NCI-H1694 (cell line): ENCODE results near the gene MIB2.
"Not testable (repeated sequence)": the region's sequence is repeated elsewhere in the genome, so short reads cannot be mapped to it uniquely, and the experiment has no call there.

ENCODE experiments used
- DNase-seq: peaks from one replicate; lab custom pipeline; 2025; lab: John Stamatoyannopoulos, UW

The MIB2 gene

DNA sequence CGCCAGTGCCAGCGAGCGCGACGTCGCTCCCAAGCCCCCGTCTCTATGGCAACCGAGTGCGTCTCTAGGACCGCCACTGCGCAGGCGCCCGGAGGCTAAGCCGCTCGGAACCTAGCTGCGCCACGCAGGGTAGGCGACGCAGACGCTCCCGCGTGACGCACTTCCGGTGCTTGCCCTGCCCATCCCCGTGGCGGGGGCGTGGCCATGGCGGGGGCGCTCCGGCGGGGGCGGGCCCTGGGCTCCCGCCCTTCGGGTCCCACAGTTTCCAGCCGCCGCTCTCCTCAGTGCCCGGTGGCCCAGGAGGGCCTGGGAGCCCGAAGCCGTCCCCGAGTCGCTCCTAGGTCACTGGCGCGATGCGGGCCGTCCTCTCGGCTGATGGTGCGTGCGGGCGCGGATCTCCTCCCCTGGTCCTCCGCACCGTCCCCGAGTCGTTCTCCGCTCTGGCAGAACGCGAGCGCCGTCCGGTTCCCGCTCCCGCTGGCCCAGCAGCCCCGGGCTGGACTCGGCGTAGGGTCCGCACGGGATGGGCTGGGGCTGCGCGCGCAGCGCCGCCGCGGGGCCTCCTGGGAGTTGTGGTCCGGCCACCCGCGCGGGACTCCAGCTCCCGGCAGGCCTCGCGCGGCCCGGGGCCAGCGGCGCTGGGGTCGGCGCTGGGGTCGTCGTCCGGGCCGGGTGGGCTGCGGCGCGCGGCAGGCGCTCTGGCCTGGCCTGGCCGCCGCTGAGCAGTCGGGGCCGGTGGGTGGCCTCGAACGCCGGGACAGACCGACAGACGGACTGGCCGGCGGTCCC lies at the start of gene MIB2:
Gene MIB2 (plus strand): TSS at position 245 of the 789 bp plus-strand sequence. CDS start 7,953 bp downstream, outside the sequence.
- DNase-seq, result peak; percentile 97

DNA sequence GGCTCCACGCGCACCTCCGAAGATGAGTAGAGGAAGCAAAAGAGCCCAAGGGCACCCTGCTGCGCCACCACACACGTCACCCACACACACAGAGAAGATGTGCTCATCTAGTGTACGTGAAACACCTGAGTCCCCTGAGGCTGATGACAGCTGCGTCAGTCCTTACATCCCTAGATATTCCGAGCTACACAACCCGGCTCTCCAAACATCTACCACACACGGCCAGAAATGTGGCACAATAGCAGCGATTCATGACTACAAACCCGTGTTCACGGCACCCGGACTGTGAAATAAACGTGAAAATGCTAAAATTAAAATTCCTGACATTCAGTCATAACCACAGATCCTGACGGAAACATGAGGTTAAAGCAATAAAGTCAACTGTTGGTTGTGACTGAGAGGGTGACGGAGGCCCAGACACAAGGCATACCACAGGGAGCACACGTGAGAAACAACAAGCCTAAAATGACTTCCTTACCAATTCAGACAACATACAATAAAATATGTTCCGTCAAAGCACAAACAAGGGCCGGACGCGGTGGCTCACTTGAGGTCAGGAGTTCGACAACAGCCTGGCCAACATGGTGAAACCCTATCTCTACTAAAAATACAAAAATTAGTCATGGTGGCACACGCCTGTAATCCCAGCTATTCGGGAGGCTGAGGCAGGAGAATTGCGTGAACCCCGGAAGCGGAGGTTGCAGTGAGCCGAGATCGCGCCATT lies 48.0 kb upstream of the MIB2 start:
- no peak for DNase-seq

DNA sequence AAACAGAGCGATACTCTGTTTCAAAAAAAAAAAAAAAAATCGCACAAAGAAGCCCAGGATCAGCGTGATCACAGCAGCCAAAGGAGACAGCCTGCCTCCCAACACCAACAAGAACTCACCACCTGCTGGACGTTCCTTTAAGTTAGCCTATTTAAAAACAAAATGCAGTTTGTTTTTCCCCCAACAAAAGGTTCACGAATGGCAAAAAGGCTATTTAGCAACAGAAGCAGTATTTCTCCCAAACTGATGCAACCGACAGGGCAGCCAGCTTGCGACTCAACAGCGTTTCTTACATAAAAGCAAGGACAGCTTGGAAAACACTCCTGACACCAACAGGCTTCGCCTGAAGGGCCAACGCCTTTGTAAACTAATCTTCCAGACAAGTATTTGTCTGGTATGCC lies 47.4 kb upstream of the MIB2 start:
- no peak for DNase-seq

DNA sequence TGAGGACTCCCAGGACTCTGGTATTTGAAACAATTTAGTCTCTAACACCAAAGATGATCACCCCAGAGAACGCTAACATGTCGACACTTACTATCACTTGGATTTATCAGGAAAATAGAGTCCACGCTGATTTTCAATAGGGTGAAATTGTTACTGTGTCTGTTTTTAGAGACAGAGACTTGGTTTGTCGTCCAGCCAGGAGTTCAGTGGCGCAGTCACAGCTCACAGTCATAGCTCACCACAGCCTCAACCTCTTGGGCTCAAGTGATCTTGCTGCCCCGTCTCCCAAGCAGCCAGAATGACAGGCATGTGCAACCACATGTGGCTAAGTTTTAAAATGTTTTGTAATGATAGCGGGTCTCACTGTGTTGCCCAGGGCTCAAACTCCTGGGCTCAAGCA lies 46.0 kb upstream of the MIB2 start:
- DNase-seq, result no peak

DNA sequence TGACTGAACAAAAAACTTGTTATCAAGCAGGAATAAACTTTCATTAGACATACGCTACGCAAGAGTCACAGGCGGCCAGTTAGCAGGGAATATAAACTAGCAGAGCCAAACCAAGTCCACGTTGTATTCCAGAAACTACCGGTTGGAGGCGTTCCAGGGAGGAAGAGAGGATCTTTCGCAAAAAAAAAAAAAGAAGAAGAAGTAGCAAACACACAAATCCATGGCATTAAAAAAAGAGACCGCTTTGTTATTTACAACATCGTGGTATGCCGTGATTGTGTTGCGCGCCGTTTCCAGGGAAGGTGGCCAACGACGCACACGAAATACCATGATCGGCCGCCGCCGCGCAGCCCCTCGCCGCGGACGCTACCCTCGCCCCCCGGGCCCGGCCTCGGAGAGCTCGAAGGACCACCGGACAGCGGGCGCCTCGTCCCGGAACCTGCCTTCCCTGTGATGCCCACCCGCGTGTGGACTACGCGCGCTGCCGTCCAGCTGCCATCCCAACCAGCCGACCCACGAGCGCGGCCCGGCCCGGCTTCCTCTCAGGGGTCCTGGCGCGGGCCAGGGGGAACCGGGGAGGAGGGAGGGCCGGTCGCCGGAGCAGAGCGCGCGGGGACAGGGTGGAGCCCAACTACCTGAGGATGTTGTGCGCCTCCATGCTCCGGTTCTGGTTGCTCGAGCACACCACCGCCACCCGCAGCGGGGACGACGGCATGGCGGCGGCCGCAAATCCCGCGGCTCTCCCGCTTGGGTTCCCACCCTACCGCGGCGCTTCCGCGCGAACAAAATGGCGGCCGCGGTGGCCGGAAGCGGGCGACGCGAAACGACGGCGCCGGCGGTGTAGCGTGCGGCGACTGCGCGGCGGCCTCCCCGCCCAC lies 41.2 kb upstream of the MIB2 start:
- DNase-seq, result peak; percentile 60

DNA sequence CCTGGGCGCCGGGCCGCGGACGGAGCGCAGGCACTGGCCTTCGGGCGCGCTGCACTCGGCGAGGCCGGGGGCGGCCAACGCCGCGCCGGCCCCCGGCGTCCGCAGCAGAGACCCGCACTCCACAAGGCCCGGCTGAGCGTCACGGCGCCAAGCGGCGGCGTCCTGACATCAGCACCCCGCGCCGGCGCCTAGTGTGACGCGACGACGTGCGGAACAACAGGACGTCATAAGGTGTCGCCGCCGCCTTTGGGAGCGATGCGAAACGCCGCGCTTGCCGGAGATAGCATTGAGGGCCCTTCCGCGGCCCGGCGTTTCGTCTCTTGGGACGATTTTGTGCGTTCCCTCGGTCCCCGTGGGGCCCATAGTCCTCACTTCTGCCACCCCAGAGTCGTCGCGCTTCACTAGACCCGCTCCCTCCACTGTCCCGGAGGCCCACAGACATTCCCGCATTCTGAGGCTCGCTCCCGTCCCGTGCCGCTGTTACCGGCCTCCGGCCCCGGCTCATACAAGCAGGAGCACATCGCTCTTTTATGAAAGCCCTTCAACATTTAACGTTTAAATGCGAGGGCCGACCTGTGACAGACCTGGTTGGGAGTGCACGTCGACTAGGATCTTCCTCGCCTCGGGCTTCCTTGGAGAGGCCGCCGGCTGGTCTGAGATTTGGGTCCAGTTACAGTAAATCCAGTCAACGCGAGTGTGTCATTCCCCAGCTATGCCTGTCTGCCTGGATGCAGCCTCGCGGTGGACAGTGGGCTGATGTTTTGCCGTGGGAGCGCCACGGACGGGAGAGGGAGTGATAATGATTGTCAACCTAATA lies 40.4 kb upstream of the MIB2 start, which contains the start of gene SSU72:
Gene SSU72 (minus strand): TSS at position 143 of the 817 bp plus-strand sequence. CDS start 306 bp downstream, outside the sequence.
- DNase-seq, result peak; percentile 60

DNA sequence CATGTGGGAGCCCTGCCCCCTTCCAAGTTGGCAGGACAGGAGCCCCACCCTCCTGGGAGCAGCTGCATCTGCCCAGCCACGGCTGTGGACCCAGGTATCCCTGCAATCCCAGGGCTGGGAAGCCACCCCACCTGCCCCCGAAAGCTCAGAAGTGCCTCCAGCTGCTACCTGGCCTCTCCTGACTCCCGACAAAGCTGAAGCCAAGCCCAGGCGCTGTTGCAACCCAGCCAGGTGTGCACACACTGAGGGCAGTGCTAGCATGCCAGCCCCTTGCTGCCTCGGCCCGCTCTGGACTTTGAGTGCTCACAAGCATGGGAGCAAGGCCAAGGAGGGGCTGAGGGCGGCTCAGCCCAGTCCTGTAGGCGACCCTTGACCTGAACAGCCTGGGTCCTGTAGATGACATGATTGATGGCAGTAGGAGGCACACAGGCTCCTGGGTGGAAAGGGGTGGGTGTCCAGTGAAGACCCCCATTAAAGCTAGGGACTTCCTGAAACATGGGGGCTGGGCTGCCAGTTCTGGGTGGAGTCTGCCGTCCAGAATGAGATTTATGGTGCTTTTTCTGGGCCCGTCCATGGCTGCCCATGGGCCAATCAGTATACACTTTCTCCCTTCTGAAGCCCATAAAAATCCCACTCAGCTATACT lies 37.8 kb upstream of the MIB2 start:
- DNase-seq, result no peak

DNA sequence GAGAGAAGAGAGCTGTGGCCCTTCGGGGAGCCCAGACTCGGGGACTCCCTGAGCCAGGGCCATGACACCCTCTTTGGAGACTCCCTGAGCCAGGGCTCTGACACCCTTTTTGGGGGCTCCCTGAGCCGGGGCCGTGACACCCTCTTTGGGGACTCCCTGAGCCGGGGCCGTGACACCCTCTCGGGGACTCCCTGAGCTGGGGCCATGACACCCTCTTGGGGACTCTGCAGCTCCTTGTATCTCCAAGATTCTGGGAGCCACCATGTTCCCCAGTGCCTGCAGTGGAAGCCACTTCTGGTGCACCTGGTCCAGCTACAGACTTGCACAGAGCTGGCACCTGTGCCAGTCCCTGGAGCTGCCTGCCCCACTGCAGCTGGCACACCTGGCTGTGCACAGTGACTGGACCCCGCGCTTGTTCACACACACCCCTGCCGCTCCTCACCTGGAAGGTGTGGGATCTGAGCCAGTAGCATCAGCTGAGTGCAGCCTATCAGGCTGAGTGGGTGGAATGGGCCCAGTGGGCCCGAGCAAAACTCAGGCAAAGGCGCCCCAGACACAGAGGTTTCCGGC lies 36.8 kb upstream of the MIB2 start:
- DNase-seq, result no peak

DNA sequence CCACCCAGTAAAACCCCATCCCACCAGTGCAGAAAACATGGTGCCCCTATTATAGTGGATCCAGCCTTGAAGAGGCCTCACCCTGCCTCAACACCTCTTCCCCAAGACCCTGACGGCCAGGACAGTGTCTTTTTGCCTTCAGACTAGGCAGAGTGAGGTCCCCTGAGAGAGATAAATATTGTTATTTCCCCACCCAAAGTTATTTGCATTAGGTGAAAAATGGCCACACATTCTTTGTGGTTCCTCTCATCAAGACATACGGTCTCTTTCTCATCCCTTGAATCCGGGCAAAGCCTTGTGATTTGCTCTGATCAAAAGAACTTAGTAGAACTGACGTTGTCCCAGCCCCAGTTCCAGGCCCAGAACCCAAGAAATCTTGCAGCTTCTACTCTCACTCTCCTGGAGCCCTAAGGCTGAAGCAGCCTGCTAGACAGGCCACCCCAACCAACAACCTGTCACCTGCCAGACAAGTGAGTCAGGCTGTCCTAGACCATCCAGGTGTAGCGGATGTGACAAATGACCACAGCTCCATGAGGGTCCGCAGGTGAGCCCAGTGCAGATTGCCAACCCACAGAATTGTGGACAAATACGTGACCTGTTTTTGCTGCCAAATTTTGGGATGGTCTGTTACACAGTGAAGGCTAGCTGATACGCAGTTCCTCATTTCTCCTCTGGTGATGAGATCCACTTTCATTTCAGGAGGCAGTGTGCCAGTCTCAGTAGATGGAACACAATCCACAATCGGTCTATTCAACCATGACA lies 32.5 kb upstream of the MIB2 start:
- DNase-seq, result no peak

DNA sequence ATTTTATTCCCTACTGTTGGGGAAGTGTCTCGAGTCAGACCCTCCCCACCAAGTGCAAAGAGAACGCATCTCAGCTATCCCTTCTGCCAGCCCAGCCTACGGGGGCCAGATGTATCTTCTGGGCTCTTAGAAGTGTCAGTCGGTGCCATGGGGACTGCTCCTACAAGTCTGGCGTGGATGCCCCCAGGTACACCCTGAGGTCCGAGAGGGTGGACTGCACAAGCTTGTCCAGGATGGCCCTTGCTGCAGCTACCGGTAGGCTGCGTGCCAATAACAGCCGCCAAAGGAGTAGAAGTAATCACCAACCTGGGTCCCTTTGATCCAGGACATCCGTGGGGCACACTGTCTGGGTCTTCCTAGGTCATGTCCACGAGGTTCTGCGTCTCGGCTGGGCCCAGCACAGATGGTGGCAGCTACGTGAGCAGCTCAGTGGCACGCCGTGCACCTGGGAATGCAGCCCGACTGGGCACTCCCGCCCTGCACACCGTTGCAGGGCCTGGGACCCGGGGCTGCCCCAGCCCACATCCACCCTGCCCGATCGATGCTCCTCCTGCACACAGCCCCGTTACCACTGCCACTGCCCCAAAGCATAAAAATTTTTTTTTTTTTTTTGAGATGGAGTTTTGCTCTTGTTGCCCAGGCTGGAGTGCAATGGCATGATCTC lies 31.8 kb upstream of the MIB2 start:
- no peak for DNase-seq

DNA sequence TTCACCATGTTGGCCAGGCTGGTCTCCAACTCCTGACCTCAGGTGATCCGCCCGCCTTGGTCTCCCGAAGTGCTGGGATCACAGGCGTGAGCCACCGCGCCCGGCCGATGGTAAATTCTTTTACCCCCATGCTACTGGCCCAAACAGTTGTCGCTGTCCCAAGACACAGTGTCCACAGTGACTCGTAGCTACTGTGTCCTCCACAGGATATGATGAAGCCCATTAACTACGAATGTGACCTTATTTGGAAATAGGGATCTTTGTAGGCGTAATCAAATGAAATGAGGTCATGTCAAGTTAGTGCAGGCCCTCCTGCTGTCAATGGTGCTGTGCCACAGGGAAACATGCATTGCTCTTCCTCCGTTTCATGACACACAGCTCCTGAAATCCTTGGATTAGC lies 23.8 kb upstream of the MIB2 start:
- no peak for DNase-seq

DNA sequence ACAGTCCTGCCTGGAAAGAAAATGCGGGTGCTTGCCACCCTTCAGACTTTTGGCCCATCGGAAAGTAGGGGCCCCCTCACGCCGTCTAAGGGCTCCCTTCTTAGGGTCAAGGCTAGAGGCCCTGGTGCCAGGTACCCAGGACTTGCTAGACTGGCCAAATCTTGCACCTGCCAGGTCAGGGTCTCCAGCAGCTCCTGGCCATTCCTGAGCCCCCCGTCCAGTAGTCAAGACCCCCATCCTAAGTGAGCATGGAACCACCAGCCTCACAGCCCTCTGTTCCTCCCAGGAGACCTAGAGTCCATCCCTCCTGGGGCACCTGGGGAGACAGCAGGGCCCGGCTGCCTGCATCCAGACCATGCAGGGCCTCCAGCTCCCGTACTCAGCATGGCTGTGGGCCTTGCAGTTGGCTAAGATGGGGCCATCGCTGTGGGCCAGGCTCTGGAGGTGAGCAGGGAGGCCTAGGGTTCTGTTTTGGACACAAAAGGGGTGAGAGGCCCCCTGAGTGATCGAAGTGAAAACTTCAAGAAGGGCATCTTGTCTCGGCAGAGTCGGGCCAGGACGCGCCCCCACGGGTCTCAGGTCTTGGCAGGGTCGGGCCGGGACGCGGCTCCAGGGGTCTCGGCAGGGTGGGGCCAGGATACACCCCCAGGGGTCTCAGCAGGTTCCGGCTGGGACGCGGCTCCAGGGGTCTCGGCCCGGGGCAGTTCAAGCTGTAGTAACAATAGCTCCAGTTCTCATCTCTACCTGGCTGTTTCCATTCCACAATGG lies 21.3 kb upstream of the MIB2 start:
- no peak for DNase-seq

DNA sequence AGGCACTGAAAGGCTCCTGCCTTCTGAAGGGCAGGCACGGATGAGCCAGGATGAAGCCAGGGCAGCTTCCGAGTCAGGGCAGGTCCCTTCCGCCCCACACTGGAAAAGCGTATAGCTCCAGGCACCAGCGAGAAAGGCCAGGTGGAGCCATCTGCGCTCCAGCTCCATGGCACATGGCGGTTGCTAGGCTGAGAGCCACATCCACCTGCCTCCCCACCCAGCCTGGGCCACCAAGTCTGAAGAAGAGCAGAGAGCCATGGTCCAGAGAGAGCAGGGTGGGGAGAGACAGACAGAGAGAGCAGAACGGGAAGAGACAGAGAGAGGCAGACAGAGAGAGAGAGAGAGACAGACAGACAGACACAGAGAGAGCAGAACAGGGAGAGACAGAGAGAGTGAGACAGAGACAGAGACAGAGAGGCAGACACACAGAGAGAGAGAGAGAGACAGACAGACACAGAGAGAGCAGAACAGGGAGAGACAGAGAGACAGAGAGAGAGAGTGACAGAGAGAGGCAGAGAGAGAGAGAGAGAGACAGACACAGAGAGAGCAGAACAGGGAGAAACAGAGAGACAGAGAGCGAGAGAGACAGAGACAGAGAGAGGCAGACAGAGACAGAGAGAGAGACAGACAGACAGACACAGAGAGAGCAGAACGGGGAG lies 20.6 kb upstream of the MIB2 start:
- no peak for DNase-seq

DNA sequence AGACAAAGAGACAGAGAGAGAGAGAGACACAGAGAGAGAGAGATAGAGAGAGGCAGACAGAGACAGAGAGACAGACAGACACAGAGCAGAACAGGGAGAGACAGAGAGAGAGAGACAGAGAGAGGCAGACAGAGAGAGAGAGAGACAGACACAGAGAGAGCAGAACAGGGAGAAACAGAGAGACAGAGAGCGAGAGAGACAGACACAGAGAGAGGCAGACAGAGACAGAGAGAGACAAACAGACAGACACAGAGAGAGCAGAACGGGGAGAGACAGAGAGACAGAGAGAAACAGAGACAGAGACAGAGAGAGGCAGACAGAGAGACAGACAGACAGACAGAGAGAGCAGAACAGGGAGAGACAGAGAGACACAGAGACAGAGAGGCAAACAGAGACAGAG lies 20.0 kb upstream of the MIB2 start:
- not testable (repeated sequence) for DNase-seq

DNA sequence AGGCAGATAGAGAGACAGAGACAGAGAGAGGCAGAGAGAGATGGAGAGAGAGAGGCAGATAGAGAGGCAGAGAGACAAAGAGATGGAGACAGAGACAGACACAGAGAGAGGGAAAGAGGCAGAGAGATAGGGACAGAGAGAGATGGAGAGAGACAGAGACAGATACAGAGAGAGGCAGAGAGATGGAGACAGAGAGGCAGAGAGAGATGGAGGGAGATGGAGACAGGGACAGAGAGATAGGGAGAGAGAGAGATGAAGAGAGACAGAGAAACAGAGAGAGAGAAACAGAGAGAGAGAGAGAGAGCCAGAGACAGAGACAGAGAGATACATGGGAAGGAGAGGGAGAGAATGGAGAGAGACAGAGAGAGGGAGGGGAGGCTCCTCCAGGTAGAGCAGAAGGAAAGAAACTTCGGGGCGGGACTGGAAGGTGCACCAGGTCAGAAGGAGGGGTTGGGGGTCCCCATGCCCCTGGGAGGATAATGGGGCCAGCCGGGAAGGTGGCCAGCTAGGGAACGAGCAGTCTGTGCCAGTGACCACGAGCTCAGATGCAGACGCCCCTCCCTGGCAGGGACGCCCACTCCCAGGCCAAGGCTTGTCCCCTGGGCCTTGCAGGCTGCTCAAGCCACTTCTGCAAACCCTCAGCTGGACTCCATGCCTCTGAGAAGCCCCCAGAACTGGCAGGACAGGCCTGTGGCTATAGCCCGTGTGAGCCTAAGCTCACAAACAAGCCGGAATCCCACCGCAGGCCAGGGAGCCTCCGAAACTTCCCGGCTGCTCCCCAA lies 18.6 kb upstream of the MIB2 start:
- no peak for DNase-seq

DNA sequence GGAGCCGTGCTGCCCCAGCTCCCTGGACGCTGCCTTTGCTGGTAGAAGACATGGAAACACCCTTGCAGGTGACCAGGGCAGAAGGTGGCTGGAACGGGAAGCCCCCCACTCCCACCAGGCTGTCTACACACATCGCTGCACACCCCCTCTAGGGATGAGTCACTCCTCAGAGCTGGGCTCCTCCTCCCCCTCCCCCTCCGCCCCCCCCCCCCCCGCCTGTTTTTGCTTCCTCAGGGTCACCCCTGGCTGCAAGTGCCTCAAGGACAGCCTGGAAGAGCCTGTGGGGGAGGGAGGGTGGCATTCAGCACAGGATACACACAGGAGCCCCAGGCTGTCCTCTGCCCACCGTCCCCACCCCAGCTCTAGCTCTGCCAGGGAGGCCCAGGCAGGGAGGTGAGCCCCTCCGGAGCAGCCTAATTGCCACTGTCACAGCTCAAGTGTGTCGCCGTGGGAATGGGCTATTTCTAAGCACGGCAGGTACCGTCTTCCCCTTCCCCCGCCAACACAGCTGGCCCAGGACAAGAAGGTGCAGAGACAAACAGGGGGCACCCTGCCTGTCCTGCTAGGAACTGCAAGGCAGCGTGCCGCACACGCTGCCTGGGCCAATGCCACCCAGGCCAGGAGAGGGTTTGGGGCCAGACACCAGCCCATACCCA lies 17.9 kb upstream of the MIB2 start:
- DNase-seq, result no peak
